GM18502 (cell line): ENCODE measurements around the gene PEDS1.
A peak's percentile ranks its signal among the peaks of the same experiment; 100 is the strongest.
"Not testable (repeated sequence)": the region's sequence is repeated elsewhere in the genome, so short reads cannot be mapped to it uniquely, and the experiment has no call there.

Experiments
- ATAC-seq: cut with Tn5 transposase; IDR thresholded peaks from one replicate; pipeline ENCODE4 v1.9.1; 2021; ENCODE audit warnings: mild to moderate bottlenecking; ENCODE audit not compliant: unreplicated experiment, poor library complexity

Gene PEDS1

DNA sequence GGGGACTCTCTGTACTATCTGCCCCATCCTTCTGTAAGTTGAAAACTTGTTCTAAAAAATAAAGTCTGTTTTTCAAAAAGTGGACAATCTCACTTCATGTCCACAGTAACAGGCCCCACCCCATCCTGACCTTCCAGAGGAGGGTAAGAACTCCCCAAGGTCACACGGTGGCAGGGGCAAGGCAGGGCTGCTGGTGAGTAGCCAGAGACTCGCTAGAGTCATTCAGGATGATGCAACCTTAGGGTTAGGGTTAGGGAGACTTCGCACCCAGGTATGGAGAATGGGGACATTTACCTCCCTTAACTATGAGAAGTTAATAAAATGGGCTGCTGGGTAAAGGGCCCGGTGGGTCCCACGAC is 15.4 kb downstream of the PEDS1 start:
- no peak for ATAC-seq

DNA sequence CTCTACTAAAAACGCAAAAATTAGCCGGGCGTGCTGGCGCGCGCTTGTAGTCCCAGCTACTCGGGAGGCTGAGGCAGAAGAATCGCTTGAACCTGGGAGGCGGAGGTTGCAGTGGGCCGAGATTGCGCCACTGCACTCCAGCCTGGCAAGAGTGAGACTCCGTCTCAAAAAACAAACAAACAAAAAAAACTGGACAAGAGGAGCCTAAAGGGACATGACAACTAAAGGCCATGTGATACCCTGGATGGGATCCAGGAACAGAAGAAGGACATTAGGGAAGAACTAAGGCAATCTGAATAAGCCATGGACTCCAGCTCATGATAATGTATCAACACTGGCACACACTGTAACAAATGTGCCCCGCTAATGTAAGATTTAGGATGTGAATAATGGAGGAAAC is 15.8 kb downstream of the PEDS1 start:
- ATAC-seq: not testable (repeated sequence)

DNA sequence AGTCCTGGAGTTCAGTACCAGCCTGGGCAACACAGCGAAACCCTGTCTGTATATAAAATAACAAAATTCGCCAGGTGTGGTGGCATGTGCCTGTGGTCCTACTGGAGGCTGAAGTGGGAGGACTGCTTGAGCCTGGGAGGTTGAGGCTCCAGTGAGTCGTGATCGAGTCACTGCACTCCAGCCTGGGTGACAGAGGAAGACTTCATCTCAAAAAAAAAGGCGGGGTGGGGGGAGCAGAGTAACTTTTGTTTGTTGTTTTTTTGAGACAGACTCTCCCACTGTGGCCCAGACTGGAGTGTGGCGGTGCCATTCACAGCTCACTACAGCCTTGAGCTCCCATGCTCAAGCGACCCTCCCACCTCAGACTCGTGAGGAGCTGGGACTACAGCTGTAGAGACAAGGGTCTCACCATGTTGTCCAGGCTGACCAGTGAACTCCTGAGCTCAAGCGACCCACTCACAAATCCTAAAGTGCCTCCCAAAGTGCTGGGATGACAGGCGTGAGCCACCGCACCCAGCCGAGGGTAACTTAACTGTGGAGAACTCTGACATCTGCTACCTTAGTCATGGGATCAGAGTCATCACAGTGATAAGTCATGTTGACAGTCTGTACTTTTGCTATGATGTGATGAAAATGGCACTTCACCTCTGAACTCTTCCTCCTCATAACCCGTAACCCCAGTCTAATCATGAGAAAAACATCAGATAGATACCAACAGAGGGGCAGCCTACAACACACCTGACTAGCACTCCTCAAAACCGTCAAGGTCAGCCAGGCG is 16.5 kb downstream of the PEDS1 start:
- ATAC-seq: no peak

DNA sequence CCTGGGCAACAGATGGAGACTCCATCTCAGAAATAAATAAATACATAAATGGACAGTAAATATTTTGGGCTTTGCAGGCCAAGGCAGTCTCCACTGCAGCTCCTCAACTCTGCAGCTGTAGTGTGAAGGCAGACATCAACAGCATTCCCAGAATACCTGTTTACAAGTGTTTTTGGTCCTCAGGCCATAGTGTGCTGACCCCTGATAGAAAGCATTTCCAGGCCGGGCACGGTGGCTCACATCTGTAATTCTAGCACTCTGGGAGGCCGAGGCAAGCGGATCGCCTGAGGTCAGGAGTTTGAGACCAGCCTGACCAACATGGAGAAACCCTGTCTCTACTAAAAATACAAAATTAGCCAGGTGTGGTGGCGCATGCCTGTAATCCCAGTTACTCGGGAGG is 18.4 kb downstream of the PEDS1 start:
- not testable (repeated sequence) for ATAC-seq

DNA sequence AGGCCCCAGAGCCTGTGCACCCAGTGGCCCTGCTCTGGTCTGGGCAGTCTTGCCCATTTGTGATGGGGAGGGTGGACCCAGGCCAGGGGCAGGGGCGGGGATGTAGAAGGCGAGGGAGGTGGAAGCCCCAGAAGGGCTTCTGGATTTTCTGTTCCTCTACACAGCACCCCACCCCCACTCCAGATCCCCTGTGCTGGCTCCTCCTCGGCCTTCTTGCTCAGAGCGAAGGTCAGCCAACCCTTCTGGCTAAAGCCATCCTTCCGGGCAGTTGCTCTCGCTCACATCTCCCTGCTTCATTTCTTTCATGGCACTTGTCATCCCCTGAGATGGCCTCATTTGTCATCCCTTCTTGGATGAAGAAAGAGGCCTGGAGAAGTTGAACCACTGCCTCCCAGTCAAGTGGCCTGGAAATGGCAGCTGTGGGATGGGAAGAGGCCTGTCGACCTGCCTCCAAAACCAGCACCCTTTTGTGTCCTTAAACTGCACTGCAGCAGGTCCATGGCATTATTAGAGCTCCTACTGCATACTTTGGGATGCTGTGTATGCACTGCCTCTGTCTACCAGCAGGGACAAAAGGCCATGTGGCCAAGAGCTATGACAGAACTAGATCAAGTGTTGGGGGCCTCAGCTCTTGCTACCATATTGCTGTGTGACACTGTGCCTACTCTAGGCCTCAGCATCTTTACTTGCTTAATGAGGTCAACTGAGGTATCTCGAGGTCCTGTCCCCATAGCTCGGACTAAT is 19.9 kb downstream of the PEDS1 start:
- ATAC-seq: no peak

DNA sequence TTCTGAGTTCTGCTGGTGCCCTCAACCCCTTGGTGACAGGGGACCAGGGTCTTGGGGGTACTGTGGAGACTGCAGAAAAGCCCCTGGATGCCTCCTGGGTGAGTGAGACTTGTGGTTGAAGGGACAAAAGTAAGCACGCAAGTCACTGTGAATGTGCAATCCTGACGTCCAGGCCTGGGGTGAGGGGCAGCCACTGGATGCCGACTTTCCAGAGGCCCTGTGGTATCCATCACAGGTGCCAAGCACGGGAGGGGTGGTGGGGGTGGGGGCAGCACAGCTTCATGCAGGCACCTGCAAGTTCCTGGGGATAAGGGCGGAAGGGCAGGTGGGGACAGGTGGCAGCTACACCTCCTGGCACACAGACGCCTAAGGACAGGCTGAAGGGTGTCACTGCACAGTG is 20.5 kb downstream of the PEDS1 start:
- ATAC-seq: no peak

DNA sequence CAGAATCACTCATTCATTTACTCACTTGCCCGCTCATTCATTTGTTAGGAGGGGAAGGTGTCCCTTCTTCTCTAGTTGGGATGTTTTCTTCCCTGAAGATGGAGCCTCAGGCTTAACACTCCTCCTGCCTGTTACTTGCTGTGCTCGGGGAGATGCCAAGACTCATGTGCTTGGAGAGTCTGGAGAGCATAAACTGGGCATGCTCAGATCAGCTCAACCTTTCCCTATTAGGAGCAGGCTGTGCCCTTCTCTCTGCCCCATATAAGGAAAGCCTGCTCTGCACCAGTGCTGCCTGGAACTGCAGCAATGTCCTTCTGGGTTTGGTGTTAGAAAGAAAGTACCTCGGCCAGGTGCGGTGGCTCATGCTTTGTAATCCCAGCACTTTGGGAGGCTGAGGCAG is 22.5 kb downstream of the PEDS1 start:
- no peak for ATAC-seq

DNA sequence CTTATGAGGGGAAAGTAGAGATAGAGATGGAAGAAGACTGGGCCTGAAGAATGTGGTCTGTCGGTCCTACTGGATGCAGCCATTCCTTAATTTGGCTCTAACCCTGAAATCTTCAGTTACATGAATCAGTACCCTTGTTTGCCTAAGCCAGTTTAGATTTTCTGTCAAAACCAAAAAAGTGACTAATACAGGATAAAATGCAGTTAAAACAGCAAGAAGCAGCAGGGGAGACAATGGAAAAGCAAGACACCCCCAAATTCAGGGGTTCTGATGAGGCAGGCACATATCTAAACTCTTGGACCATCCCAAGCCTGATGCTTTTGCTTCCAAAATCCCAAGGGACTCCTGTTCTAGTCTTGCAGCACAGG is 23.2 kb downstream of the PEDS1 start:
- ATAC-seq: no peak

DNA sequence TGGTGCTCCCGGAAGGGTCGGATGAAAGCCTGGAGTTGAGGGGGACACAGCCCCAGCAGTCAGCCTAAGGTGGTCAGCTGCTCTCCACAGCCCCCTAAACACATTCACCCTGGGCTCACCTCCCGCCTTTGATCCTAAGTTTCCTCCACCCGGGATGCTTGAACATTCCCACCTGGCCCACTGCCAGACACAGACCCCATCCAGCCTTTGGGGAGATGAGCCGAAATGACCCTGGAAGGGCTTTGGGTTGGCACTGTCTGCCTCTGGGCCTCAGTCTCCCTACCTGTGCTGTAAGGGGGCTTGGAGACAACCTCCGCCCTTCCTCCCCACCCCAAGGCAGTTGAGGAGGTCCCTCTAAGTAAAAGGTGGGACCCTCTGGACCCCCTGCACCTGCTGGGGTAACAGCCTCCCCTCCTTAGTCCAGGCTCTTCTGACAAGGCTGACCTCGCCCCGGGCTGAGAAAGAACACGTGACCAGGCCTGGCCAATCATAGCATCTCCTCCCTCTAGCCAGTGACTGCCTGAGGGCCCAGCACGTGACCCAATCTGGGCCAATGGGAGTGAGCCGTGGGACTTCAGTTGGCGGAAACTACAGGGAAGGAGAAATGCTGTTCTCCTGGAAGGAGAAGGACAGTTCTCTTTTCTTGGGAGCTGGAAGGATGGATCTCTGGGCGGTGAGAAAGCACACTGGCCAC is 23.7 kb downstream of the PEDS1 start:
- ATAC-seq: no peak

DNA sequence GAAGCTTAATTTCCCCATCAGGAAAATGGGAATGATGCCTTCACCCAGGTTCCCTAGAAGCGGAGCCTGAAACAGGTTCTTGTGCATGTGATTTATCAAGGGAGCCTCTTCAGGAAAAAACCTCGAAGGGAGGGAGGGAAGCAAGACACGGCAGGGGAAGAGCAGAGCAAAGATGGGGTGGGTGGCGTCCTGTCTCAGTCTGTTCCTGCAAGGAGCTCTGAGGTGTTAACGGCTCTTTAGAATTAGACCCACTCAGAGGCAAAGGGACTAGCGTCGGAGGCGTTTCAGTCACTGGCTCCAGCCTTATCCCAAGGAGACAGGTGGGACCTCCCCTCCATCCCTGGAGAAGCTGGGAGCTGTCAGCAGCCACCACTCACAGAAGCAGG is 25.0 kb downstream of the PEDS1 start:
- ATAC-seq: no peak

DNA sequence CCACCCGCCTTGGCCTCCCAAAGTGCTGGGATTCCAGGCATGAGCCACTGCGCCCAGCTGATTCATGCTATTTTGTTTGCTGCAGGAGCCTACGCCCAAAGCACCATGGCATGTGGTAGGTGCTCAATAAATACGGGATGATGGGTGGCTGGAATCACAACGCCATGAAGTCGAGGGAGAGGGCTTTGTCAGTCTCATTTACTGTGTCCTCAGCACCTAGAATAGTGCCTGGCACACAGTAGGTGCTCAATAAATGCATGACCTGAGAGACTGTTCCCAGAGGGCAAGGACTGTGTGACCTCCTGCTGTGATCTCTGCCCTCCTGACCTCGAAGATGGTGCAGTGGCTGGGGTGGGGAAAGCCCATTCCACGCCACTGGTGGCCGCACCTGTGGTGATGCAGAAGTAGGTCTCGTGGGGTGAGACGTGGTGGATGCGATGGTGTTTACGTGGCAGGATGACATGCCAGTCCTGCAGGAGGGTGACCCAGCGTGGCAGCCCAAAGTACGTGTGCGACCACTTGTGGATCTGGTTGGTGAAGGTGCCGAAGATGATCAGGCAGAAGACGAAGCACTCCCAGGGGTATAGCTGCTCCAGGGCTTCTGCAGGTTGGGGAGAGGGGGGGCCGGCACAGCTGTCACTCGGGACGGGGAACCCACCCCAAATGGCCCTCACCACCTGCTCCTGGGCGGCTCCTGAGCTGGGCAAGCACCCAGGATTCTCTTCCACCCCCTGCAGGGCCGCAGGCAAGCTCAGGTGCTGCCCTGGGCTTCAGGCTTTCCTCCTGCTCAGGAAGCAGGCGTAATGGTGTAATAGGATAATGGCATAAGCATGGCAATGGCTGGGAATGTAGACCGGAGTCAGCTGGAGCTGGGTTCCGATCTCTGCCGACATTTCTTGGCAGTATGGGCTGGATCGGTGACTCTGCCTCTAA is 25.7 kb downstream of the PEDS1 start:
- ATAC-seq: no peak

DNA sequence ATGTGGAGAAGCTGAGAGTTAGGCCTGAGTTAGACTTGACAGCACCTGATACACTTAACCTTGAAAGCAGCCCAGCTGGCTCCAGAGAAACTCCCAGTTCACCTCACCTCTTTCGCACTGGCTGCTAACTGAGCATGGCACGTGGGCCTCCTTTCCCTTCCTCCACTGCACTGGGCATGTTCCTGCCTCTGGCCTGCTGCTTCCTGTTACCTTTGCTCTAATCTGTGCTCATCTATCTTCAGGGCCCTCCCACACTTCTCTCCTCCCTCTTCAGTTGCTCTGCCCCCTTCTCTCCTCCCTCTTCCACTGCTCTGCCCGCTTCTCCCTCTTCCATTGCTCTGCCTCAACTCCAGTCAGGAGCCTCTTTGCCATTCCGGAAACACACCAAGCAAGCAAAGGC is 26.9 kb downstream of the PEDS1 start:
- no peak for ATAC-seq

DNA sequence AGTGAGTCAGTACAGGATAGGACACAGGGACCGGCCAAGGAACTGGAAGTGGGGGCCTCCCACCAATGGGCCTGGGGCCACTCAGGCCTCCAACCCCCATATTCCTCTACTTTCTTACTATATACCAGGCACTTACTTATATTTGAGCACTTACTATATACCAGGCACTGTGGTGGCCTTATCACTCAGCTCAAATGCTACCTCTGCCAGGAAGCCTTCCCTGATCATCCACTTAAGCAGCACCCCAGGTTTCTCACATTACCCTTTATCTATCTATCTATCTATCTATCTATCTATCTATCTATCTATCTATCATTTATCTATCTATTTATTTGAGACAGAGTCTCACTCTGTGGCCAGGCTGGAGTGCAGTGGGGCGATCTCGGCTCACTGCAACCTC is 28.2 kb downstream of the PEDS1 start:
- no peak for ATAC-seq

DNA sequence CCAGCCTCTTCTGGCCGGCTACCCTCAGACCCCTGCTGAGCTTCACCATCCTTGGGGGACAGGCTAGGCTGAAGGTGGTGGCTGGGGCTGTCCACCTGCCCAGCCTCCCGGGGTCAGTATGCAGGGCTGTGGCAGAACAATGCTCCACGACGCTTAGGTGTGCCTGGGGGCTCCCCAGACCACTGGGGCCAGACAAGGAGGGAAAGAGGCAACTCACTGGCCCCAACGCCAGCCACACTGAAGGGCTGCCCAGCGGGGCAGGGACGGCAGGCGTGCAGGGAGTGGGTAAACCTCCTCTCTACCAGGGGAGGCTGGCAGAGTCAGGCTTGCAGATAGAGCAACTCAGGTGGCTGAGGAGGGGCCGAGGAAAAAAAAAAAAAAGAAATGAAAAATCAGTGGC is 29.0 kb downstream of the PEDS1 start:
- ATAC-seq: no peak

DNA sequence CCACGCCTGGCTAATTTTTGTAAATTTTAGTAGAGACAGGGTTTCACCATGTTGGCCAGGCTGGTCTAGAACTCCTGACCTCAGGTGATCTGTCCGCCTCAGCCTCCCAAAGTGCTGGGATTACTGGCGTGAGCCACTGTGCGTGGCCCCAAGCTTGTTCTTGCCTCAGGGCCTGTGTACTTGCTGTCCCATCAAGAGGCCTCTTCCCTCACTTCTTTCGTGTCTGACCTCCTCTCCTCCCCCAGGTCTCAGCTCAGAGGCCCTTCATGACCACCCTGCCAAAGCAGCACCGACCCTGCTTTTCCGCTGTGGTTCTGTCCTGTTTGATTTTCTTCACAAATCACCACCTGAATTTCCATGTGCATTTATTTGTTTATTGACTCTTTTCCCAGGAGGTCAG is 30.1 kb downstream of the PEDS1 start:
- no peak for ATAC-seq

DNA sequence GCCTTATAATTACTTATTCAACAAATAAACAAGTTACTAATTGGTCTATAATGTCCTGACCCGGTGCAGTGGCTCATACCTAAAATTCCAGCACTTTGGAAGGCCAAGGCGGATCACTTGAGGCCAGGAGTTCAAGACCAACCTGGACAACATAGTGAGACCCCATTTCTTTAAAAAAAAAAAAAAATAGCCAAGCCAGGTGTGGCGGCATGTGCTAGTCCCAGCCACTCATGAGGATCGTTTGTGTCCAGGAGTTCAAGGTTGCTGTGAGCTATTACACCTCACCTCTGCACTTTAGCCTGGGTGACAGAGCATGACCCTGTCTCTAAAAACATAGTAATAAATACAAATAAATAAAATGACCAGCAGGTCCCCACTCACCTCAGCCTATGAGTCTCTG is 30.8 kb downstream of the PEDS1 start:
- ATAC-seq: no peak

DNA sequence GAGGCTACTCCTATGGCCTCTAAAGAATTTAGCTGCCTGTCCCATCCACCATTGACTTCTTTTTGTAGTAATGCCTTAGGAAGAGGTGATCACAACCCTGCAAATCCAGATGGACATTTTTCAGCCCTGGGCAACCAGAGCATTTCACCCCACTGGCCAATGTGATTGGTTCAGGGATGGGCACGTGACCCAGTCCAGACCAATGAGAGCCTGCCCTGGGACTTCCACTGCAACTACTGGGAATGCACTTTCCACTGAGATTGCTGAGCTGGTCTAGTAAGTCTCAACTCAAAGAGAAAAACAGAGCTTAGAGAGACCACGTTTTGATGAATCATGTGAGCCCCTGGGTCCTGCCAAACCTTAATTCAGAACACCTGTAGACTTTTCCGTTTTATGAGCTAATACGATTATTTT is 31.7 kb downstream of the PEDS1 start:
- no peak for ATAC-seq

DNA sequence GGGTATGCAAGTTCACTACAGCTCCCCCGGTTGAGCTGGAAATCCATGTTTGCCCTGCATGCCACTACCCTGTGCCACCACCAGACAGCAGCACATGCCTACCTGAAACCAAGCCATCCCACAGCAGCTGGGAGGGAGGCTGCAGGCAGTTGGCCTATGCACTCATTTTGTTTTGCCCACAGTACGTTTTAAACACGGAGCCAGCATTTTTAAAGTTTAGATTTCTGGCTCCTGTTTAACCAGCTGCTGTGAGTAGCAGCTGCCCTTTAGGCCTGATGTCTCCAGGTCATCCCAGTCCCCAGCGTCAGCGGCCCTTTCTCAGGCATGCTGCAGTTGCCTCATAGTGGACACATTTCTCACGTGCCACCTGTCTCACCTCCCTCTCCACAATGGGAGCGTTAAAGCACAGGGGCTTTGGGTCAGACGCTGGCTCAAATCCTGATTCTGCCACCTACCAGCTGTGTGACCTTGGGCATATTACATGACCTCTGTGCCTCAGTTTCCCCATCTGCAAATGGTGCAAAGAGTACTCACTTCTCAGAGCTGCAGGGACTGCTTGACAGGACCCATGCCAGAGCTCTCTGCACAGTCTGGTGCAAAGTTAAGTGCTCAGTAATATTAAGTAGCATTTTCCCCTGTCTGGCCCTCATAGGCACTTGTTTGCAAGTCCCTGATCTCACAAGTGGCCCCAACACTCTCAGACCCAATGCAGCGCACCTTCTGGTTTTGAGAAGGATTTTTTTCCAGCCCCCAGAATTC is 32.4 kb downstream of the PEDS1 start:
- ATAC-seq: peak; percentile 55

DNA sequence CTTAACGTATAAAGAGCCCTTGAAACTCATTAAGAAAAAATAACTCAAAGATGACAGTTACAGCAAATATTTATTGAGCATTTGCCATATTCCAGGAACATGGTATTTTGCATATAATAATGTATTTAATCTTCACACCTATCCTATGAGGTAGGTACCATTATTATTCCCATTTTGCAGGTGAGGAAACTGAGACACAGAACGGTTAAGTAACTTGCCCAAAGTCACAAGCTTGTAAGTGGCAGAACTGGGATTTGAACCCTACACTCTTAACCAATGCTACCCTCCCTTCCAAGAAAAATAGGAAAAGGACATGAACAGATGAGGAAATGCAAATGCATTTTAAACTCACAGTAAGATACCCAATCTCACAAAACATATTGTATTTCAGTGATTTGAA is 35.3 kb downstream of the PEDS1 start:
- no peak for ATAC-seq
